Prostate gland (tissue), 2 donors: Measurements from ENCODE around the gene ABLIM3. TPM values are rescaled to one million over a fixed set of nuclear protein-coding genes. Genes with fewer than 3 reads are reported as not detected.

Experiments
- DNase-seq: peaks from one replicate; pipeline ENCODE4 v3.0.0-alpha.2; 2019; ENCODE audit warnings: low spot score
- H3K27ac ChIP-seq, 2 donors: fragments of 200-600 bp; sonication (generic); 2 replicates each; pipeline ENCODE4 v1.5.1; 2017 to 2019
- H3K27me3 ChIP-seq: fragments of 200-600 bp; sonication (generic); replicated peaks from 2 replicates; pipeline ENCODE4 v1.5.1; 2019; ENCODE audit not compliant: insufficient read depth
- H3K36me3 ChIP-seq, 2 donors: fragments of 200-600 bp; sonication (generic); 1 replicate in 1 of 2; 2 replicates in 1 of 2; pipeline versions ENCODE4 v1.5.1 to v1.8.1; 2017 to 2019
- H3K4me1 ChIP-seq: fragments of 200-600 bp; sonication (generic); replicated peaks from 2 replicates; pipeline ENCODE4 v1.5.1; 2019
- H3K4me3 ChIP-seq, 2 donors: fragments of 200-600 bp; sonication (generic); 2 replicates each; pipeline ENCODE4 v1.5.1; 2017 to 2019
- H3K9me3 ChIP-seq: fragments of 200-600 bp; sonication (generic); 2 replicates; pipeline ENCODE4 v1.5.1; 2017
- CTCF ChIP-seq, 4 experiments: fragments of 200-600 bp in 2 of 4; fragments of 450-650 bp in 2 of 4; sonication (generic) in 2 of 4; IDR thresholded peaks; 1 replicate in 3 of 4; 2 replicates in 1 of 4; pipeline ENCODE4 v1.5.1; 2016 to 2019; ENCODE audit warnings: antibody characterized with exemption in 4 of 4, mild to moderate bottlenecking in 2 of 4, moderate library complexity in 2 of 4
- POLR2A ChIP-seq: fragments of 450-650 bp; IDR thresholded peaks from one replicate; pipeline ENCODE4 v1.6.1; 2016; ENCODE audit warnings: antibody characterized with exemption, mild to moderate bottlenecking
- POLR2AphosphoS5 ChIP-seq: sonication (generic); formaldehyde crosslinking; IDR thresholded peaks from one replicate; pipeline ENCODE4 v1.6.1; 2017; ENCODE audit warnings: antibody characterized with exemption
- WGBS: methylation state at CpG from one replicate; pipeline ENCODE4 v1.1.5; 2018; 5-methylcytosine and 5-hydroxymethylcytosine counted together
- intact Hi-C: fragments of 100-400 bp; cut with DNase I; formaldehyde crosslinking; loops from one replicate; pipeline ENCODE4 v1.14.2; 2022
- total RNA-seq, 2 donors: library from RNA; depleted of rRNA; stranded (reverse); fragments of >200 nt; gene quantifications; one replicate each; pipeline ENCODE4 v1.1.0, GENCODE V29; 2016

The ABLIM3 gene
- total RNA-seq, 2 donors from 2014 or later: 9.0 to 11.7 TPM

- Histone ChIP-seq H3K9me3 (no peaks in the 10 kb centered on the region), H3K4me1 (peaks cover 4% of the 10 kb centered on the region), H3K27me3 (no peaks in the 10 kb centered on the region), H3K27ac (no peak overlapping the region), H3K36me3 (no peaks in the 10 kb centered on the region), H3K4me3 (no peak overlapping the region)
- TF ChIP-seq POLR2A (no peak), CTCF (IDR thresholded peaks at IDR 0.05) (no peak), POLR2AphosphoS5 (no peak)
- intact Hi-C loops: no loop called here
- no peak for DNase-seq
- 50% methylated on average over 5 of the region's 5 CpGs for WGBS
Measured at GRCh38 chr5:149215478-149216090, 74.3 kb downstream of the ABLIM3 start.

- Histone ChIP-seq H3K27me3 (no peaks in the 10 kb centered on the region), H3K27ac (no peak overlapping the region), H3K4me1 (peaks cover 9% of the 10 kb centered on the region), H3K4me3 (no peak overlapping the region), H3K9me3 (no peaks in the 10 kb centered on the region), H3K36me3 (no peaks in the 10 kb centered on the region)
- no peak for TF ChIP-seq CTCF (IDR thresholded peaks at IDR 0.05)
- TF ChIP-seq POLR2AphosphoS5: no peak
- TF ChIP-seq POLR2A: no peak
- intact Hi-C loops: no loop called here
- 94% methylated on average over 2 of the region's 2 CpGs for WGBS
- DNase-seq: no peak
Measured at GRCh38 chr5:149216496-149216895, 75.2 kb downstream of the ABLIM3 start.

- H3K27ac ChIP-seq: no peak overlapping the region
- no peak for DNase-seq
- TF ChIP-seq CTCF (IDR thresholded peaks at IDR 0.05): no peak
- TF ChIP-seq POLR2A: no peak
- no peak for TF ChIP-seq POLR2AphosphoS5
- H3K4me1 ChIP-seq: peaks cover 9% of the 10 kb centered on the region
- H3K9me3 ChIP-seq: no peaks in the 10 kb centered on the region
- intact Hi-C loops: no loop called here
- H3K4me3 ChIP-seq: no peak overlapping the region
- no peaks in the 10 kb centered on the region for H3K36me3 ChIP-seq
- WGBS: 67% methylated on average over 6 of the region's 6 CpGs
- H3K27me3 ChIP-seq: no peaks in the 10 kb centered on the region
Measured at GRCh38 chr5:149217096-149217802, 76.0 kb downstream of the ABLIM3 start.

GRCh38 chr5:149217803-149218155 lies 76.5 kb downstream of the ABLIM3 start:
- WGBS: 60% methylated on average over 3 of the region's 3 CpGs
- no peak overlapping the region for H3K27ac ChIP-seq
- no peak for TF ChIP-seq CTCF (IDR thresholded peaks at IDR 0.05)
- no peak for TF ChIP-seq POLR2A
- no peak for TF ChIP-seq POLR2AphosphoS5
- peaks cover 9% of the 10 kb centered on the region for H3K4me1 ChIP-seq
- H3K9me3 ChIP-seq: no peaks in the 10 kb centered on the region
- no peaks in the 10 kb centered on the region for H3K36me3 ChIP-seq
- no peaks in the 10 kb centered on the region for H3K27me3 ChIP-seq
- DNase-seq: no peak
- intact Hi-C loops: no loop called here
- H3K4me3 ChIP-seq: no peak overlapping the region

GRCh38 chr5:149219584-149219983 lies 78.3 kb downstream of the ABLIM3 start:
- intact Hi-C loops: no loop called here
- Histone ChIP-seq H3K27me3 (no peaks in the 10 kb centered on the region), H3K9me3 (no peaks in the 10 kb centered on the region), H3K4me1 (peaks cover 9% of the 10 kb centered on the region), H3K36me3 (no peaks in the 10 kb centered on the region), H3K27ac (no peak overlapping the region), H3K4me3 (no peak overlapping the region)
- no peak for TF ChIP-seq POLR2A
- TF ChIP-seq CTCF (IDR thresholded peaks at IDR 0.05): no peak
- TF ChIP-seq POLR2AphosphoS5: no peak
- no peak for DNase-seq
- 94% methylated on average over 1 of the region's 1 CpG for WGBS
